Heart left ventricle (tissue), 16 donors: Measurements from ENCODE around the gene SH3PXD2A. TPM values are rescaled to one million over a fixed set of nuclear protein-coding genes. Genes with fewer than 3 reads are reported as not detected.
A peak's percentile ranks its signal among the peaks of the same experiment; 100 is the strongest.

ENCODE experiments used
- ATAC-seq, 4 donors: fragments of 200-7000 bp; cut with Tn5 transposase; one replicate each; pipeline ENCODE4 v1.9.1; 2020 to 2022; ENCODE audit warnings: moderate library complexity in 4 of 4, mild to moderate bottlenecking in 3 of 4, moderate number of reproducible peaks in 1 of 4
- DNase-seq, 5 donors: peaks; one replicate each; pipeline ENCODE4 v3.0.0-alpha.2; 2020
- H3K27ac ChIP-seq, 12 donors: fragments of 200-600 bp; sonication (generic) in 4 of 12; one replicate each; pipeline versions ENCODE4 v1.5.0 to v1.8.0; 2016 to 2022; ENCODE audit warnings: mild to moderate bottlenecking in 2 of 12
- H3K27me3 ChIP-seq, 9 donors: fragments of 200-600 bp; sonication (generic) in 2 of 9; one replicate each; pipeline versions ENCODE4 v1.5.1 to v1.8.0; 2016 to 2022; ENCODE audit warnings: mild to moderate bottlenecking in 3 of 9
- H3K36me3 ChIP-seq, 9 donors: fragments of 200-600 bp; sonication (generic) in 2 of 9; one replicate each; pipeline versions ENCODE4 v1.5.0 to v1.8.0; 2018 to 2022; ENCODE audit warnings: mild to moderate bottlenecking in 2 of 9
- H3K4me1 ChIP-seq, 12 donors: fragments of 200-600 bp; sonication (generic) in 4 of 12; one replicate each; pipeline versions ENCODE4 v1.5.0 to v1.8.0; 2016 to 2022; ENCODE audit warnings: mild to moderate bottlenecking in 3 of 12
- H3K4me3 ChIP-seq, 12 donors: fragments of 200-600 bp; sonication (generic) in 4 of 12; one replicate each; pipeline versions ENCODE4 v1.5.0 to v1.8.0; 2017 to 2022; ENCODE audit warnings: mild to moderate bottlenecking in 9 of 12, moderate library complexity in 4 of 12
- H3K9me3 ChIP-seq, 12 donors: fragments of 200-600 bp; sonication (generic) in 4 of 12; one replicate each; pipeline versions ENCODE4 v1.5.0 to v1.8.0; 2016 to 2022; ENCODE audit warnings: mild to moderate bottlenecking in 1 of 12
- POLR2A ChIP-seq, 2 donors: fragments of 450-650 bp; IDR thresholded peaks; one replicate each; pipeline ENCODE4 v1.6.1; 2017; ENCODE audit warnings: antibody characterized with exemption in 2 of 2, mild to moderate bottlenecking in 2 of 2, moderate library complexity in 2 of 2
- WGBS, 4 donors: extraction: QIAGEN DNeasy Blood & Tissue Kit in 2 of 4; methylation state at CpG; one replicate each; pipeline versions ENCODE4 v1.1.5 to v1.1.7; 2013 to 2018; 5-methylcytosine and 5-hydroxymethylcytosine counted together
- intact Hi-C, 10 donors: fragments of 100-400 bp; cut with DNase I; formaldehyde crosslinking; loops; one replicate each; pipeline versions ENCODE4 v1.11.1 to v1.14.2; 2022
- polyA plus RNA-seq, 2 donors: library from polyadenylated mRNA; stranded (reverse); fragments of 200-250 nt; gene quantifications; one replicate each; pipeline ENCODE4 v1.2.3, GENCODE V29; 2013
- total RNA-seq, 9 donors: library from RNA; depleted of rRNA in 2 of 9; stranded (reverse); fragments of >200 nt in 2 of 9; fragmentation: NEBNext Ultra II Directional in 3 of 9; extraction: Animal tissue kit (Norgen Biotek cat#: 25700) in 3 of 9; gene quantifications; one replicate each; pipeline versions ENCODE4 v1.1.0 to v1.2.4, GENCODE V29; 2016 to 2023
- TF ChIP-seq, protein P1 (sequence below), 12 donors: fragments of 200-600 bp; sonication (generic) in 4 of 12; IDR thresholded peaks; one replicate each; pipeline versions ENCODE4 v1.5.0 to v1.8.0; 2018 to 2022; ENCODE audit warnings: antibody characterized with exemption in 12 of 12, mild to moderate bottlenecking in 5 of 12
- donor health status: ischemic (EF 13 %, LVEDD 7.1; RV severe dilation, severe dysfunction).
- donor health status: healthy with polysubstance abuse.
- donor health status: DM: no; HTN: yes; CAD: no.
- donor health status: DM: no; HTN: no; CAD: no.
- donor health status: ischemic (EF 25% LVEDD 6.9; RV normal size, moderate dysfunction).
- donor health status: ischemic (EF 25% LVEDD 5.7; RV mildly dilated, moderate dysfunction).
- donor health status: healthy.
- donor health status: DM: yes; HTN: yes; CAD: no.
- donor health status: ischemic (EF 35%, LVEDD 5.7; RV mildly dilated, moderate dysfunction).
- donor health status: nonischemic (EF 11% LVEDD 7.7; RV severe dilation, severe dysfunction).
- donor health status: DM: yes; HTN: yes; CAD: no.
- donor health status: PGD.
- donor health status: ischemic (EF 29% LVEDD 5.4; RV normal size, mild dysfunction).
- donor health status: nonischemic (EF 23%, LVEDD 6.1; RV moderate dilation, normal function).

Gene SH3PXD2A
- total and polyA plus RNA-seq, 11 donors = 11.8 to 43.4 (median 31.1) TPM

DNA sequence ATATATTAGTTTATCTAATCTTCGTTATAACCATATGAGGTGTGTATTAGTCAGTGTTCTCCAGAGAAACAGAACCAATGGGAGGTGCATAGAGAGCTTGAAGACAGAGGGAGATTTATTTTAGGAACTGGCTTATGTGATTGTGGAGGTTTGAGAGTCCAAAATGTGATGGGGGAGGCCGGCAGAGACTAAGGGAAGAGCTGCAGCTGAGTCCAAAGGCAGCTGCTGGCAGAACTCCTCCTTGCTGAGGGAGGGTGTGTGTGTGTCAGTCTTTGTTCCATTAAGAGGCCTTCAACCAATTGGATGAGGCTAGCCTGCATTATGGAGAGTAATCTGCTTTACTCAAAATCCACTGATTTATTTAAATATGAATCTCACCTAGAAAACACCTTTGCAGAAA lies 165.1 kb downstream of the SH3PXD2A start:
- peaks cover 0 to 24% (median 9%) of the 10 kb centered on the region in 12 donors for H3K4me1 ChIP-seq
- no peak overlapping the region for H3K4me3 ChIP-seq
- WGBS, 4 donors = 60 to 67% (median 64%) methylated on average over 2 of the region's 2 CpGs
- intact Hi-C loops = no loop called here
- TF ChIP-seq, protein P1, sequence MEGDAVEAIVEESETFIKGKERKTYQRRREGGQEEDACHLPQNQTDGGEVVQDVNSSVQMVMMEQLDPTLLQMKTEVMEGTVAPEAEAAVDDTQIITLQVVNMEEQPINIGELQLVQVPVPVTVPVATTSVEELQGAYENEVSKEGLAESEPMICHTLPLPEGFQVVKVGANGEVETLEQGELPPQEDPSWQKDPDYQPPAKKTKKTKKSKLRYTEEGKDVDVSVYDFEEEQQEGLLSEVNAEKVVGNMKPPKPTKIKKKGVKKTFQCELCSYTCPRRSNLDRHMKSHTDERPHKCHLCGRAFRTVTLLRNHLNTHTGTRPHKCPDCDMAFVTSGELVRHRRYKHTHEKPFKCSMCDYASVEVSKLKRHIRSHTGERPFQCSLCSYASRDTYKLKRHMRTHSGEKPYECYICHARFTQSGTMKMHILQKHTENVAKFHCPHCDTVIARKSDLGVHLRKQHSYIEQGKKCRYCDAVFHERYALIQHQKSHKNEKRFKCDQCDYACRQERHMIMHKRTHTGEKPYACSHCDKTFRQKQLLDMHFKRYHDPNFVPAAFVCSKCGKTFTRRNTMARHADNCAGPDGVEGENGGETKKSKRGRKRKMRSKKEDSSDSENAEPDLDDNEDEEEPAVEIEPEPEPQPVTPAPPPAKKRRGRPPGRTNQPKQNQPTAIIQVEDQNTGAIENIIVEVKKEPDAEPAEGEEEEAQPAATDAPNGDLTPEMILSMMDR (IDR thresholded peaks at IDR 0.05) = no peak
- no peak for TF ChIP-seq POLR2A (IDR thresholded peaks at IDR 0.05)
- peaks cover 0 to 3% (median 0%) of the 10 kb centered on the region in 9 donors for H3K27me3 ChIP-seq
- DNase-seq (no peak), ATAC-seq (no peak)
- no peaks in the 10 kb centered on the region for H3K36me3 ChIP-seq
- H3K27ac ChIP-seq = no peak overlapping the region
- no peaks in the 10 kb centered on the region for H3K9me3 ChIP-seq

DNA sequence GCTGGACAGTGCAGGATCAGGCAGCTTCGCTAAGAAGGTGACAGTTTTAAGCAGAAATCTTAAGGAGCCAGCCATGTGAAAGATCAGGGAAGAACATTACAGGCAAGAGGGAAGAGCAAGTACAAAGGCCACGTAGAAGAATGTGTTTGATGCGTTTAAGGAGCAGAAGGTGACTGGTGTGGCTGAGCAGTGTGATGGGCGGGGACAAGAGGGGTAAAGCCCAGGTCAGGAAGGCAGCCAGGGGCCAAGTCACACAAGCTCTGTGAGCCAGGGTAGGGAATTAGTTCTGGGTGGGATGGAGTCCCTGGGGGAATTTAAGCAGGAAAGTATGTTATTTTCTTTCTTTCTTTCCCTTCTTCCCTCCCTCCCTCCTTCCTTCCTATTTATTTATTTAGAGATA lies 166.9 kb downstream of the SH3PXD2A start:
- intact Hi-C loops = loop anchor here in 2 of 10 donors (2.0 to 10.0 kb wide), 2 partner anchors 84 to 274 kb away; no protein-coding TSS in a partner anchor

DNA sequence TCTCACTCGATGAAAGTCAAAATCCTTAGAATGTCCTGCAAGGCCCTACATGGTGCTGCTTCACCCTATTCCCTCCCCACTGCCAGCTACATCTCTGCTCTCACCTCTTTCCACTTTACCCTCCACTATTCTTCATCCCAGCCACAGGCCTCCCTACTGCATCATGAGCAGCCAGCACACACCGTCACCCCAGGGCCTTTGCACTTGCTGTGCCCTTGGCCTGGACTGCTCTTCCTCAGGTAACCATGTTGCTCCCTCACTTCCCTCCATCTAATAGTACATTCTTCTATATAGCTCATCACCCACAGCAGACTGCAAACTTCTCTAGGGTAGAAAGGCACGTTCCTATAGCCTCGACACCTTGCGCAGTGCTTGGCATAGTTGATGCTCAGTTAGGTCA lies 167.7 kb downstream of the SH3PXD2A start:
- intact Hi-C loops = loop anchor here in 8 of 10 donors (1.0 to 10.0 kb wide), 4 partner anchors 83 to 273 kb away; no protein-coding TSS in a partner anchor
- DNase-seq (no peak), ATAC-seq (no peak)
- Histone ChIP-seq H3K4me3 (no peak overlapping the region), H3K4me1 (peaks cover 0 to 19% (median 6%) of the 10 kb centered on the region in 12 donors), H3K36me3 (no peaks in the 10 kb centered on the region), H3K27me3 (no peaks in the 10 kb centered on the region), H3K27ac (no peak overlapping the region), H3K9me3 (no peaks in the 10 kb centered on the region)
- TF ChIP-seq, protein P1 (IDR thresholded peaks at IDR 0.05) = no peak
- TF ChIP-seq POLR2A (IDR thresholded peaks at IDR 0.05) = no peak
- 94 to 98% (median 94%) methylated on average over 5 of the region's 5 CpGs for WGBS, 4 donors

More for the DNA sequence above, 166.9 kb downstream of the SH3PXD2A start:
- H3K9me3 ChIP-seq = no peaks in the 10 kb centered on the region
- H3K4me1 ChIP-seq = peaks cover 0 to 19% (median 8%) of the 10 kb centered on the region in 12 donors
- DNase-seq (no peak), ATAC-seq (no peak)
- 76 to 84% (median 80%) methylated on average over 4 of the region's 4 CpGs for WGBS, 4 donors
- no peaks in the 10 kb centered on the region for H3K36me3 ChIP-seq
- no peak overlapping the region for H3K4me3 ChIP-seq
- no peak for TF ChIP-seq POLR2A (IDR thresholded peaks at IDR 0.05)
- TF ChIP-seq, protein P1 (IDR thresholded peaks at IDR 0.05) = no peak
- H3K27ac ChIP-seq = no peak overlapping the region
- H3K27me3 ChIP-seq = peaks cover 0 to 2% (median 0%) of the 10 kb centered on the region in 9 donors

DNA sequence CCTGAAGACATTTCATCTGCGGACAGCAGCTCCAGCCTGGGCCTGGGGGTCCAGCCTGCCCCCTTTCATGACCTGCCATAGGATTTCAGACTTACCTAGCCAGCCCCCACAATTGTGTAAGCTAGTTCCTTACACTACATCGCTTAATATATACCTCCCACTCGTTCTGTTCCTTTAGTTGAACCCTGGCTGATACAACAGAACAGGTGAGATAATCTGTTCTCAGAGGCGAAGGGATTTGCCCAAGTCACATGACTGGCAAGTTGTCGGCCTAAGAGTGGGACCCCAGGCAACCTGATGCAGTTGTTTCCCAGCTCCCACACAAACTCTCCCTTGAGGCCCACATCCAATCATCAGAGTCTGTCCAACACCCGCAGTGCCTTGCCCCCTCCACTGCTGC lies 168.2 kb downstream of the SH3PXD2A start:
- Histone ChIP-seq H3K9me3 (no peaks in the 10 kb centered on the region), H3K4me1 (peaks cover 0 to 19% (median 4%) of the 10 kb centered on the region in 12 donors), H3K27me3 (no peaks in the 10 kb centered on the region), H3K36me3 (no peaks in the 10 kb centered on the region), H3K4me3 (no peak overlapping the region), H3K27ac (peak overlapping the region in 1 of 12 donors; percentile 53)
- ATAC-seq (no peak), DNase-seq (no peak)
- TF ChIP-seq, protein P1 (IDR thresholded peaks at IDR 0.05) = no peak
- no peak for TF ChIP-seq POLR2A (IDR thresholded peaks at IDR 0.05)
- intact Hi-C loops = loop anchor here in 7 of 10 donors (1.0 to 10.0 kb wide), 4 partner anchors 82 to 272 kb away; no protein-coding TSS in a partner anchor
- 82 to 93% (median 89%) methylated on average over 6 of the region's 6 CpGs for WGBS, 4 donors
